GM19328 (cell line): ENCODE data around the gene HYCC2.
"Not testable (repeated sequence)": the region's sequence is repeated elsewhere in the genome, so short reads cannot be mapped to it uniquely, and the experiment has no call there.

Experiments
- ATAC-seq: cut with Tn5 transposase; IDR thresholded peaks from one replicate; pipeline ENCODE4 v1.9.1; 2021; ENCODE audit warnings: mild to moderate bottlenecking, moderate library complexity; ENCODE audit not compliant: unreplicated experiment

HYCC2 gene

GRCh38 chr2:201073071-201073470 is 1.6 kb upstream of the HYCC2 start:
- ATAC-seq = no peak

GRCh38 chr2:201072201-201072530 is 695 bp upstream of the HYCC2 start:
- ATAC-seq = no peak

GRCh38 chr2:201070948-201071478 is 458 bp downstream of the HYCC2 start:
- peak; percentile 20 for ATAC-seq

GRCh38 chr2:201064797-201065329 is 6.6 kb downstream of the HYCC2 start:
- no peak for ATAC-seq

GRCh38 chr2:201063516-201063915 is 8.0 kb downstream of the HYCC2 start:
- ATAC-seq = not testable (repeated sequence)

GRCh38 chr2:201059961-201060755 is 11.3 kb downstream of the HYCC2 start:
- ATAC-seq = no peak

GRCh38 chr2:201058914-201059313 is 12.6 kb downstream of the HYCC2 start:
- no peak for ATAC-seq

- ATAC-seq = no peak
Observed at GRCh38 chr2:201057715-201058248, 13.7 kb downstream of the HYCC2 start.

- no peak for ATAC-seq
Observed at GRCh38 chr2:201057087-201057521, 14.4 kb downstream of the HYCC2 start.

- ATAC-seq = no peak
Observed at GRCh38 chr2:201049455-201049854, 22.0 kb downstream of the HYCC2 start.

- ATAC-seq = no peak
Observed at GRCh38 chr2:201046881-201047280, 24.6 kb downstream of the HYCC2 start.

GRCh38 chr2:201043050-201043449 is 28.4 kb downstream of the HYCC2 start:
- not testable (repeated sequence) for ATAC-seq

GRCh38 chr2:201042451-201042850 is 29.0 kb downstream of the HYCC2 start:
- not testable (repeated sequence) for ATAC-seq

- ATAC-seq = no peak
Observed at GRCh38 chr2:201040867-201041628, 30.4 kb downstream of the HYCC2 start.

- no peak for ATAC-seq
Observed at GRCh38 chr2:201038855-201039254, 32.6 kb downstream of the HYCC2 start.

- ATAC-seq = not testable (repeated sequence)
Observed at GRCh38 chr2:201038361-201038760, 33.1 kb downstream of the HYCC2 start.

- not testable (repeated sequence) for ATAC-seq
Observed at GRCh38 chr2:201034355-201034754, 37.1 kb downstream of the HYCC2 start.

- no peak for ATAC-seq
Observed at GRCh38 chr2:201024518-201024917, 47.0 kb downstream of the HYCC2 start.

- ATAC-seq = no peak
Observed at GRCh38 chr2:201021914-201022313, 49.6 kb downstream of the HYCC2 start.
